Measurements from ENCODE around the gene RNF31.

The RNF31 gene

GRCh38 chr14:24185026-24185425 lies 37.7 kb downstream of the RNF31 start:
- Histone ChIP-seq H3K4me2 (ENCODE audit: low read depth, low read length) (no peak overlapping the region), H3F3A (ENCODE audit: insufficient read depth, low read length) (peaks cover 14% of the 10 kb centered on the region), H4K20me1 (ENCODE audit: insufficient read depth, low read length) (no peaks in the 10 kb centered on the region), H3K79me2 (ENCODE audit: low read length) (peaks cover 4% of the 10 kb centered on the region; the same call in 1 of the 2 replicates), H3K9me2 (replicated peaks; ENCODE audit: insufficient read depth, low read length) (no peaks in the 10 kb centered on the region), H3K27me3 (replicated peaks; ENCODE audit: insufficient read depth, low read length) (no peaks in the 10 kb centered on the region), H3K4me1 (ENCODE audit: low read length) (peaks cover 5% of the 10 kb centered on the region; the same call in 1 of the 2 replicates), H3K27ac (ENCODE audit: low read length) (no peak overlapping the region), H3K36me3 (replicated peaks; ENCODE audit: insufficient read depth, low read length) (no peaks in the 10 kb centered on the region), H3K4me3 (ENCODE audit: low read length) (no peak overlapping the region), H2AFZ (ENCODE audit: low read length) (no peak overlapping the region), H3K9me3 (replicated peaks; ENCODE audit: insufficient read depth, low read length) (no peaks in the 10 kb centered on the region), H3K9ac (ENCODE audit: low read length) (no peak overlapping the region)
- TF ChIP-seq, protein P1, sequence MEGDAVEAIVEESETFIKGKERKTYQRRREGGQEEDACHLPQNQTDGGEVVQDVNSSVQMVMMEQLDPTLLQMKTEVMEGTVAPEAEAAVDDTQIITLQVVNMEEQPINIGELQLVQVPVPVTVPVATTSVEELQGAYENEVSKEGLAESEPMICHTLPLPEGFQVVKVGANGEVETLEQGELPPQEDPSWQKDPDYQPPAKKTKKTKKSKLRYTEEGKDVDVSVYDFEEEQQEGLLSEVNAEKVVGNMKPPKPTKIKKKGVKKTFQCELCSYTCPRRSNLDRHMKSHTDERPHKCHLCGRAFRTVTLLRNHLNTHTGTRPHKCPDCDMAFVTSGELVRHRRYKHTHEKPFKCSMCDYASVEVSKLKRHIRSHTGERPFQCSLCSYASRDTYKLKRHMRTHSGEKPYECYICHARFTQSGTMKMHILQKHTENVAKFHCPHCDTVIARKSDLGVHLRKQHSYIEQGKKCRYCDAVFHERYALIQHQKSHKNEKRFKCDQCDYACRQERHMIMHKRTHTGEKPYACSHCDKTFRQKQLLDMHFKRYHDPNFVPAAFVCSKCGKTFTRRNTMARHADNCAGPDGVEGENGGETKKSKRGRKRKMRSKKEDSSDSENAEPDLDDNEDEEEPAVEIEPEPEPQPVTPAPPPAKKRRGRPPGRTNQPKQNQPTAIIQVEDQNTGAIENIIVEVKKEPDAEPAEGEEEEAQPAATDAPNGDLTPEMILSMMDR (IDR thresholded peaks at IDR 0.05; ENCODE audit: low read length) = no peak
- TF ChIP-seq EZH2 (optimal IDR thresholded peaks at IDR 0.05; ENCODE audit: low read depth, low read length) = no peak
- no peak for TF ChIP-seq EZH2phosphoT487 (IDR thresholded peaks at IDR 0.05; ENCODE audit: low read length)
- no peak for DNase-seq

GRCh38 chr14:24185741-24186140 lies 38.4 kb downstream of the RNF31 start:
- H3K27ac ChIP-seq (ENCODE audit: low read length) = no peak overlapping the region
- H3K9ac ChIP-seq (ENCODE audit: low read length) = no peak overlapping the region
- TF ChIP-seq EZH2 (optimal IDR thresholded peaks at IDR 0.05; ENCODE audit: low read depth, low read length) = no peak
- TF ChIP-seq EZH2phosphoT487 (IDR thresholded peaks at IDR 0.05; ENCODE audit: low read length) = no peak
- TF ChIP-seq, protein P1 (IDR thresholded peaks at IDR 0.05; ENCODE audit: low read length) = no peak

DNA sequence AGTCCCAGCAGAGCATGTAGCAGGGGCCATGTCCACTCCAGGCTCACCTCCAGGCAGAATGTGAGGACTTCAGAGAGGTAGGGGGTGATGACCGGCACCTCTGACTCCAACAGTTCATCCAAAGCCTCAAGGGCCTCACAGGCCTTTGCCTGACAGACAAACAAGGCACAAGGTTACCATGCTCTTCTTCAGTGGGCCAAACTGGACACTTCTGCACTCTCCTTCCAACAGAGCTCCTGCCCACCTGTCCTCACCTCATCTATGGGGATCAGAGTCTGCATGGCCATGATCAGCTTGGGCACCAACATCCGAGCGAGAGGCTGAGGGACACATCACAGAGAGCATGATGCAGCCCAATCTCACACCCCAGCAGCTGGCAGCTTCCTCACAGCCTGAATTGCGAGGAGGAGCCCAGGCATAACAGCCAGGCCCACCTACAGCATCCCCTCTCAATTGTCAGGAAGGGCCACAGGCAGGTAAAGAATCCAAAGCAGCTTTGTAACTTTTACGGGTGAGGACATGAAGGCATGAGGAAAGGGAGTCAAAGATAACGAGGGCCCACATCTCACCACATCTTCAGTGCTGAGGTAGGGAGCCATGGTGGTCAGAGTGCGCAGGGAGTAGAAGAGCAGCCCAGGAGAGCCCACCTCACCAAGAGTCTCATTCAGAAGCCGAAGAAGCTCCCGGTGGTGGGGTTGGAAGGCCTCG lies 39.7 kb downstream of the RNF31 start:
- no peak overlapping the region for H3K9ac ChIP-seq (ENCODE audit: low read length)
- H3K9me2 ChIP-seq (replicated peaks; ENCODE audit: insufficient read depth, low read length) = no peaks in the 10 kb centered on the region
- H3K27ac ChIP-seq (ENCODE audit: low read length) = no peak overlapping the region
- H3K4me2 ChIP-seq (ENCODE audit: low read depth, low read length) = no peak overlapping the region
- peaks cover 14% of the 10 kb centered on the region for H3F3A ChIP-seq (ENCODE audit: insufficient read depth, low read length)
- no peaks in the 10 kb centered on the region for H3K27me3 ChIP-seq (replicated peaks; ENCODE audit: insufficient read depth, low read length)
- peaks cover 5% of the 10 kb centered on the region; the same call in 1 of the 2 replicates for H3K4me1 ChIP-seq (ENCODE audit: low read length)
- no peaks in the 10 kb centered on the region for H4K20me1 ChIP-seq (ENCODE audit: insufficient read depth, low read length)
- no peak for TF ChIP-seq EZH2 (optimal IDR thresholded peaks at IDR 0.05; ENCODE audit: low read depth, low read length)
- TF ChIP-seq EZH2phosphoT487 (IDR thresholded peaks at IDR 0.05; ENCODE audit: low read length) = no peak
- TF ChIP-seq, protein P1 (IDR thresholded peaks at IDR 0.05; ENCODE audit: low read length) = no peak
- H3K9me3 ChIP-seq (replicated peaks; ENCODE audit: insufficient read depth, low read length) = no peaks in the 10 kb centered on the region
- H3K4me3 ChIP-seq (ENCODE audit: low read length) = no peak overlapping the region
- DNase-seq = no peak
- no peak overlapping the region for H2AFZ ChIP-seq (ENCODE audit: low read length)
- H3K36me3 ChIP-seq (replicated peaks; ENCODE audit: insufficient read depth, low read length) = no peaks in the 10 kb centered on the region
- peaks cover 6% of the 10 kb centered on the region; the same call in 1 of the 2 replicates for H3K79me2 ChIP-seq (ENCODE audit: low read length)

More at GRCh38 chr14:24185741-24186140, 38.4 kb downstream of the RNF31 start:
- Histone ChIP-seq H3K9me3 (replicated peaks; ENCODE audit: insufficient read depth, low read length) (no peaks in the 10 kb centered on the region), H3K4me3 (ENCODE audit: low read length) (no peak overlapping the region), H3K79me2 (ENCODE audit: low read length) (peaks cover 4% of the 10 kb centered on the region; the same call in 1 of the 2 replicates), H3K4me1 (ENCODE audit: low read length) (peaks cover 5% of the 10 kb centered on the region; the same call in 1 of the 2 replicates), H4K20me1 (ENCODE audit: insufficient read depth, low read length) (no peaks in the 10 kb centered on the region), H3F3A (ENCODE audit: insufficient read depth, low read length) (peaks cover 14% of the 10 kb centered on the region), H3K4me2 (ENCODE audit: low read depth, low read length) (no peak overlapping the region), H3K9me2 (replicated peaks; ENCODE audit: insufficient read depth, low read length) (no peaks in the 10 kb centered on the region), H3K36me3 (replicated peaks; ENCODE audit: insufficient read depth, low read length) (no peaks in the 10 kb centered on the region), H2AFZ (ENCODE audit: low read length) (no peak overlapping the region), H3K27me3 (replicated peaks; ENCODE audit: insufficient read depth, low read length) (no peaks in the 10 kb centered on the region)
- DNase-seq = no peak
